Activated T-cell treated with anti-CD3 and anti-CD28 coated beads for 24 hours (primary cell): ENCODE data around the gene ITLN1.
"Not testable (repeated sequence)": the region's sequence is repeated elsewhere in the genome, so short reads cannot be mapped to it uniquely, and the experiment has no call there.

Experiments used
- DNase-seq: peaks from one replicate; pipeline ENCODE4 v3.0.0-alpha.2; 2020; ENCODE audit warnings: low read depth

The ITLN1 gene

DNA sequence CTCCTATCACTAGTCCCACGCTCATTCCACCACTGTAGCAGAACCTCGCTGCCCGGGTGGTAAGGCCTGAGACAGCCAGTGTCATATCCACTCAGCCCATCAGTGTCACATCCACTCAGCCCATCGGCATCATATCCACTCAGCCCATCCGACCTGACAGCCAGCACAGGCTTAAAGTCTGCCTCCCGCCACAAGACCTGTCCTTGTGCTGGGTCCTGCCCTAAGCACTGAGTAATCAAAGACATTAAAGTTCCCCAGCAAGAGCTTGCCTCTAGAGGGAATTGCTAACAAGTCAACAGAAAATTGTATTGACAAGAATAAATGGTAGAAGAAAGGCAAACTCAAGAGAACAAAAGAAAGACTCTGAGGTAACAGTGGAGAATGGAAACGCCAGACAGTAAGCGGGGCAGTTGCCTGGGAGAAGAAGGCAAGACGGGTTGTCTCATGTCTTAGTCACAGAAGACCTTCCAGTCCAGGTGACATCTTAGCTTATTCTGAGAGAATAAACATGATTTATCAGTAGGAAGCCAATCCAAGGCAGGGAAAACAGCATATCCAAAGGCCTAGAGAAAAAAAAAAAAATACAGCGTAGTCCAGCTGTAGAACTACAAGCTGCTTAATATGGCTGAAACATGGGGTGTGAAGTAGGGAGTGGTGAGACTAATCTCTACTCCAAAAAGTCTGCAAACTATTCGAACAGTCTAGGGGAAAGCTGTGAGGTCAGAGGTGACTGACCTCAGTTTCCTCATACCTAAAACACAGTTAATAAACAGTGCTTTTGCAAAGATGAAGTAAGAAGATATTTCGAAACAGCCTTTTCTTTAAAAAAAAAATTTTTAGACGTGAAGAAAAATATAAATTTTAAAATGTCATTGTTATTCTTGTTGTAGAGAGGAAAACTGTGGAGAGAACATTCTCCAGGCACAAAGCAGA lies 1.1 kb downstream of the ITLN1 start:
- DNase-seq = no peak

DNA sequence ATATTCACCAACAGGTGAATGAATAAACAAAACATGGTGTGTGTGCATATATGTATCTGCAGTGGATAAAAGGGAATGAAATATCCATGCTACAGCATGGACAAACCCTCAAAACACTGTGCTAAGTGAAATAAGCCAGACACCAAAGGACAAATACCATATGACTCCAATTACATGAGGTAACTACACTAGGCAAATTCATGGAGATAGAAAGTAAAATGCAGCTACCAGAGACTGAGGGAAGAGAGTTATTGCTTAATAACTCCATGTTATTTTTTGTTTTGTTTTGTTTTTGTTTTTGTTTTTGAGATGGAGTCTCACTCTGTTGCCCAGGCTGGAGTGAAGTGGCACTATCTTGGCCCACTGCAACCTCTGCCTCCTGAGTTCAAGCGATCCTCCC lies 2.4 kb downstream of the ITLN1 start:
- no peak for DNase-seq

DNA sequence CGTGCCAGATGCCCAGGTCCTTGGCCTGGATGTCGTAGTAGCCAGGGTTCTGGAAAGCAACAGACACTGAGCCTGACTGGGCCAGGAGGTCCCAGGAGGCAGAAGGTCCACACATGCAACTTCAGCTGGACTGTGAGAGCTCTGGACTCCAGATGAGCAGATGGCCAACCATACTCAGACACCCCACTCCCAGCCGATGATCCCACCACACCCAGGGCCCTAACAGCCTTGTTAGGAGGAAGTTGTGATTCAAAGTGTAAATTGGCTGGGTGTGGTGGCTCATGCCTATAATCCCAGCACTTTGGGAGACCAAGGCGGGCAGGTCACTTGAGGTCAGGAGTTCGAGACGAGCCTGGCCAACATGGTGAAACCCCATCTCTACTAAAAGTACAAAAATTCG lies 3.7 kb downstream of the ITLN1 start:
- DNase-seq = not testable (repeated sequence)

DNA sequence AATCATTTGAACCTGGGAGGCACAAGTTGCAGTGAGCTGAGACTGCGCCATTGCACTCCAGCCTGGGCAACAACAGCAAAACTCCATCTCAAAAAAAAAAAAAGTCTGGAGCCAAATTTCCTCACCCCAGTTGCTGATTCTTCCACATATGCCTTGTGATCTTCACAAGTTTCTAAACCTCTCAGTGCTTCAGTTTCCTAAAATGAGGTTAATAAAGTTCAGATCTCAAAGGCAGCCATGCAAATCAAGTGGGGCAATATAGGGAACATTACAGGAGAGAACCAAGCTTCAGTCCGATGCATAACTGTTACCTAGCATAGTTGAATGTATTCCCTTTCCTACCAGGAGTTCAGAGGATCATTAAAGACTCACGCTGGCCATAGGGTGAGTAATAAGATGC lies 4.8 kb downstream of the ITLN1 start:
- no peak for DNase-seq

GRCh38 chr1:160879056-160879455 lies 5.9 kb downstream of the ITLN1 start:
- no peak for DNase-seq

DNA sequence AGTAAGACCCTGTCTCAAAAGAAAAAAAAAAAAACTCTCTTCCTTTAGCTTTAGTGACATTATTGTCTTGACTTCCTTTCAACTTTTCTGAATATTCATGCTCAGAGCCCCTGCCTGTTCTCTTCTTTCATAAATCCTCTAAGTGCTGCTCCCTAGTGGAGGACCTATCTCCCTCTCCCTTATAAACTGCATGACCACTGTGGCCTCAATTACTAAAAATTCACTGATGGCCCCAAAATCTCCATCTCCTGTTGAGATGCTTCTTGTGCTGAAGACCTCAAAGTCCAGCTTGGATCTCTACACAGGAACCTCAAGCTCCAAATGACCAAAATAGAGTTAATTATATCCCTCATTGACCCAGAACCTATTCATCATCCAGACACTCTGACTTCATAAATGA lies 7.8 kb downstream of the ITLN1 start:
- DNase-seq = no peak

DNA sequence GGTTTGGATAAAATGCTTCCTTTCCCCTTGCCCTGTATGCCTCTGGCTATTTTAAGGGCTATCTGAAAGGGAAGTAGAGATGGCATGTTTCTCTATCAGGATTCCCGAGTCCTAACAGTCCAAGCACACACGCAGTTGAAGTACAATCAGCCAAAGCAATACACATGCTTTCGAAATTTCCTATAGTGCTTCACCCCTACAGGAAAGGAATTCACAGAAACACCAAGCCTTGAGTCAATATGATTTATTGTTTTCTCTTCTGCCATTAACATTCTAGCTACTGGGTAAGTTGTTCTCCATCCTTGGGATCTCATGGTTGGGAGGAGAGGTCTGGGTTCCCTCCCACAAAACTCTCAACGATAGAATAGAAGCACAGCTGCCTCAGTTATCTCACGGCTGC lies 8.7 kb downstream of the ITLN1 start:
- DNase-seq = no peak

GRCh38 chr1:160875591-160875990 lies 9.4 kb downstream of the ITLN1 start:
- not testable (repeated sequence) for DNase-seq

GRCh38 chr1:160874935-160875334 lies 10.0 kb downstream of the ITLN1 start:
- DNase-seq = no peak

GRCh38 chr1:160868141-160868540 lies 16.8 kb downstream of the ITLN1 start:
- DNase-seq = no peak

DNA sequence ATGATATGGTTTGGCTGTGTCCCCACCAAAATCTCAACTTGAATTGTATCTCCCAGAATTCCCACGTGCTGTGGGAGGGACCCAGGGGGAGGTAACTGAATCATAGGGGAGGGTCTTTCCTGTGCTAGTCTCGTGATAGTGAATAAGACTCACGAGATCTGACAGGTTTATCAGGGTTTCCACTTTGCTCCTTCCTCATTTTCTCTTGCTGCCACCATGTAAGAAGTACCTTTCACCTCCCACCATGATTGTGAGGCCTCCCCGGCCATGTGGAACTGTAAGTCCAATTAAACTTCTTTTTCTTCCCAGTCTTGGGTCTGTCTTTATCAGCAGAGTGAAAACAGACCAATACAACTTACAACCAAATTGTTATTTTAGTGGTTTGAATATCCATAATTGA lies 17.3 kb downstream of the ITLN1 start:
- not testable (repeated sequence) for DNase-seq

DNA sequence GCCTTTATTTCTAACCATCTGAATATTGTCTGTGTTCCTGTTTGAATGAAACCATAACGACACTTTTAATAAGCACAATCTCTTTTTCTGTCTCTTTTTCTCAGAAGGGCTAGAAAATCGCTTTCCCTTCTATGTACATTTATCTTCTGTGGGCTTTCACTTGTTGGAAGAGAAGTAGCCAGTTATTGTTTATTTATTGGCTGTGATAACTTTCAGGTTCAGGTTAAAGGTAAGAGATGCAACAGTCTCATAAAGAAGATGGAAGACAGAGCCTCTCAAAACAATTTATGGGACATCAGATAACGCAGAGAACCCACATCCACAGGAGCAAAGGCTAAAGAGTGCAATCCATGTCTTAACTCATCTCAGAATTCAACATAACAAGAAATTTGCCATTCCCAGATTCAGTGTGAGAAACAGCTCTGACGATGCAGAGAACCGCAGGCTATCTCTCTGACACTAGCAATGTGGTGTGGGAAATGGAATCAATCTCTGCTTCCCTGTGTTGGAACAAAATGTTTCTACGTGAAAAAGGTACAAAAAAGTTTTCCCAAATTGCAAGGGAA lies 18.2 kb downstream of the ITLN1 start:
- no peak for DNase-seq

DNA sequence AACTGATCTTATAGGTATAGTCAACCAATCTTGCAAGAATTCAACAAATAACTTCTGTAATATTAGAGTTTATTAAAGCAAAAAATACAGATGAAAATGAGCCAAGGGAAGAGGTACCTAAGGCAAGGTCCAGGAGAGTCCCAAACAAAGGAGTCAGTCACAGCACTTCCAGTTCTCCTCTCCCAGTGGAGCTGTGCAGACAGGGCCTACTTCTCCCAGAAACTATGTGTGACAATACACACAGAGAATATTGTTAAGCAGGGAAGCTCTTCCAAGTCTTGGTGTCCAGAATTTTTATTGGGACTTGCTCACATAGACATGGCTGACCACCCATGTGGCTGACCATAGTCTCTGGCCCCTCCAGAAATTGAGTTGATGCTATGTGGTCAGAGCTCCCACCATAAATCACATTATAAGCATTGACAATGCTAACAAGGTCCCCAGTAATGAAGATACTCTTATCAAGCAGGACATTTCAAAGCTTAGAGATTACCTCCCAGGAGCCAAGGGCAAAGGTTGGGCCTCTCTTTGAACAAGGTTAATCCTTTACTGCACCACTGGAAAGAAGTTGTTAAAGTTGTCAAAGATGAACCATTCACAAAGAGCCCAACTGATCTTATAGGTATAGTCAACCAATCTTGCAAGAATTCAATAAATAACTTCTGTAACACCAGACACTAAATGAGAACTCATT lies 18.8 kb downstream of the ITLN1 start:
- no peak for DNase-seq

DNA sequence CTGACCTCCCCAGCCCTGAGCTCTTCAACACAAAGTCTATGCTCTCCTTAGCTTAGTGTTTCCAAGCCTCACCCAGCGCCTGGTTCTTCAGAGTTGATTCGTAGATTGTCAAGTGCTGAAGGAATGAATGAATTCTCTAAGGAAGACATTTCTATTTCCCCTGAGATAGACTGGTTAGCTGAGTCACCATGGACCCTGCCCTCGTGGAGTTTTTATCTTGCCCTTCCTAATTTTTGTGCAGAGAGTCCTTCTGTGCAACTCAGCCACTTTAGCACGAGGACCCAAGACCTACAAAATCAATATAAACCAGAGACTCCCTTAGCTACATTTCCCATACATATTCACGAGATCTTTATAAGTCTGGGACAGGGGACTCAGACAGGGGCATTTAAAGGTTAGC lies 19.6 kb downstream of the ITLN1 start:
- no peak for DNase-seq

DNA sequence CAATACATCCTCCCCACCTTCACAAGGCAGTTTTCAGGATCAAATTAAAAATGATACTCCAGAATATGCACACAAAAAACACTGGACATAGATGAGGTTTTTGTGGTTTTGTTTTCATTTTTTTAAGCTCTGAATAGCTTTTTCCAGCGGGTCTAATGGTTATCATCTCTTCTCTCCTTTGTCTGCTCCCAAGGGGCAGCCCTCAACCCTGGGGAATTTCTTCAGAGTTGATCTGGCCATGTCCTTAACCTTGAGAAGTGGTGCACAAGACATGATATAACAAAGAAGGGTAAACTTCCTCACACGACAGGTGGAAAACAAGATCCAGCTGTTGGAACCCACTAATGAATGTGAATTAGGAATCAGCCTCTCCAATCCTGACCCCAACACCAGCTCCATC lies 20.8 kb downstream of the ITLN1 start:
- no peak for DNase-seq

DNA sequence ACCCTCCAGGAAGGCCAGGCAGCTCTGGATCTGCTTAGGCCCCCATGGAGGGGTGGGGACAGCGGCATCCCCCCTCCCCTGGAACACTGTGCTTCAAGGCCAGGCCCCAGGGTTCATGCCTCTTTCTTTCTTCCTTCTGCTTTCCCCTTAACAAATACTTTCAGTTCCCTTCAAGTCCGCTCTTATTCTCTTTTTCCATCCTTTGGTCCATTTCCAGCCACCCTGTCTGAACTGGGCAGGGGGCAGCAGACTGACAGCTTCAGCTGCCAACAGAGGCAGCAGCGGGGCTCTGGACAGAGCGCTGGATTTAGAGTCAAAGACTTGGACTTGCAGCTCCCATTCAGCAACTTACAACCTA lies 21.2 kb downstream of the ITLN1 start:
- DNase-seq = no peak

GRCh38 chr1:160863061-160863773 lies 21.8 kb downstream of the ITLN1 start:
- no peak for DNase-seq

DNA sequence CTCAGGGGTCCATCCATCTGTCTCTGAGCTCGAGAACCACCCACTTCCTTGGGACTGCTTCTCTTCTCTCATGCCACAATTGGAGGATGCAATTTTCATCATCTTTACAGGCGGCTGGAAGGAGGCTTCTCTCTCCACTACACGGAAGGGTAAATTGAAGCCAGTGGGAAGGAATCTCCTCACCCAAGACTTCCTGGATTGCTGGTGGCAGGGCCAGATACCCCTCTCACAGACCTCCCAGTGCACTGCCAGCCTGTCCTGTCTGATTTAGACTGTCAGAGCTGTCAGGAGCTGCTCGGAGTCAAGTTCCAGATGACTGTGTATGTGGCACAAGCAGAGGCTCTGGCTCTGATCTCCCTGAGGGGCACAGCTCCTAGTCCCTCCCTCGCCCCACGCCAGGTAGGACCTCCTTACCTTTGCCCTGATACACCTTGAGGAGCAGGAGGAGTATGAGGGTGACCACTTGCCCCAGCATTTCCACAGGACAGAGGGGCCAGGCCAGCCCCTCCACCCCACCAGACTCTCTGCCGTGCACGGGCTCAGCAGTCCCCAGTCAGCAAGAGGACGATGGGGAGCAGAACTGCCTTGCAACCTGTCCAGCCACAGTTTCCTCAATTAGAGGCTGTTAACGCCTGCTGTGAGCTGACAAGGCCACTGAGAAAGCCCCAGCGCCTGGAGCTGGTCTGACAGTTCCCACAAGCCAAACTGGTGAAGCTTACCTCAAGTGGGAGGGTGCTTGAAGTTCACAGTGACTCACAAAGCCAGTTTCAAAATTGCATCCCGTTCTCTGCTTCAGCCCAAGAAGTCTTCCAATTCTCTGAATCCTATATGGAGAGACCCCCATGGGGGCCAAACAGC lies 22.5 kb downstream of the ITLN1 start, which contains the start of gene CD244:
Gene CD244, minus strand, starts transcription at position 685 of the 858 bp plus-strand sequence. Its CDS starts 210 bp downstream, at position 475.
- DNase-seq = peak; percentile 44

DNA sequence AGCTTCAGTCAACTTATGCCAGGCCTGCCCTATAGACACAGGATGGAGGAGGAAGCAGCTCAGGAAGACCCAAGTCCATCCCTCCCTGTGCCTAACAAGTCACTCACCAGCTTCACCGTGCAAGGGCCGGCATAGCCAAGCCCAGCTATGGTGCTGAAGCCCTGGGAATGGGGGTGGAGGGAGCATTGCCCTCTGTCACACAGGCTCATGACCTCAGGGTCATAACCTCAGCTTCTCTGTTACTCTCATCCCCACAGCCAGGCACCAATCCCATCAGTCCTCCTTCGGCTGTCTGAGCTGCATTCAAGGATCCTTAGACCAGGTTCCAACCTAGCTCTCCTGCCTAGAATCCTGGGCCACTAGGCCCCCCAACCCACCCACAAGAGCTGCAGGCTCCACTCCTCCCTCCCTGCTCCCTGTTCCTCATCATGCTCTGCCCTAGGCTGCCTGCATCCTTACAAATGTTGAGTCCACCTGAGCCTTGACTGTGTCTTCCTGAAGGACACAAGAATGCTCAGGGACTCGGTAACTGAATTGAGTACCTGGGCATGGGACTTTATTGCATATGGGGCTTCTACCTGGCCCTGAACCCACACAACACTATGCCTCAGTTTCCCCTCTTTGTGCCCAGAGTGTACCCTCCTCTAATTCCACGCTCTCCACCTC lies 24.0 kb downstream of the ITLN1 start:
- no peak for DNase-seq

DNA sequence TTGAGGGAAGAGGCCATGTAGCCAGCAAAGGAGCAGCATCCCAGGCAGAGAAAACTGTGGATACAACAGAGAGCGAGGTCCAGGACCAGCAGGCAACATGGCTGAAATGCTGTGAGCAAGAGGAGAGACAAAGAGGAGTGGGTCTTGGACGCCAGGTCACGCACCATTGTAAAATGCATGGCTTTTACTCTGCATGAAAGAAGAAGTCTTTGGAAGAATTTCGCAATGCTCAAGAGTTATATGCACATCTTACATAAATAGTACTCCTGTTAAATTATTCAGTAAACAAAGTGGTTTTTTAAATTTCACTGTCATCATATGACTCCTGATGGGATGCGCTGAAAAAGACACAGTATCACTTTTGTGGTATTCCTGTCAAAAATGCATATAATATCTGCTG lies 25.8 kb downstream of the ITLN1 start:
- DNase-seq = no peak

GRCh38 chr1:160858507-160858906 lies 26.5 kb downstream of the ITLN1 start:
- DNase-seq = no peak
